GM19438 (cell line): Measurements from ENCODE around the gene CCDC33.
A peak's percentile ranks its signal among the peaks of the same experiment; 100 is the strongest.

Experiments used
- ATAC-seq: cut with Tn5 transposase; IDR thresholded peaks from one replicate; pipeline ENCODE4 v1.9.1; 2021; ENCODE audit warnings: low read depth; ENCODE audit not compliant: unreplicated experiment

CCDC33 gene

GRCh38 chr15:74305687-74306086 lies 69.6 kb downstream of the CCDC33 start:
- no peak for ATAC-seq

DNA sequence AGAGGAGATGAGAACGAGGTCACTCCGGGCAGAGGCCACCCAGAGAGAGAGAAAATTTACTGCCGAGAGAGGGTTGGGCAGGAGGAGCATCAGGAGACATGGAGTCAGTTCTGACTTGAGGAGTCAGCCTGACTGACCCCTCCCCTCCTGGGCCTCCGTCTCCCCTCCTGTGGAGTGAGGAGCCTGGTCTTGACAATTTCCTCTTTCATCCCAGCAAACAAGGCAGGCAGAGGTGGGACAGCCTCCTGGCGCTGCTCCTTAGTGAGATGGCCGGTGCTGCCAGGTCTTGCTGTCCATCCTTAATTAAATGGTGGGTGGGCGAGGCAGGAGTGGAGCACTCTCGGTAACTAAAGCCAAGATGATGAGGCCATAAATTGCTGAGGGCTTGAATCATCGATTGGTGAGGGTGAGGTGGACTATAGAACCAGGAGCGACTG lies 70.7 kb downstream of the CCDC33 start:
- no peak for ATAC-seq

DNA sequence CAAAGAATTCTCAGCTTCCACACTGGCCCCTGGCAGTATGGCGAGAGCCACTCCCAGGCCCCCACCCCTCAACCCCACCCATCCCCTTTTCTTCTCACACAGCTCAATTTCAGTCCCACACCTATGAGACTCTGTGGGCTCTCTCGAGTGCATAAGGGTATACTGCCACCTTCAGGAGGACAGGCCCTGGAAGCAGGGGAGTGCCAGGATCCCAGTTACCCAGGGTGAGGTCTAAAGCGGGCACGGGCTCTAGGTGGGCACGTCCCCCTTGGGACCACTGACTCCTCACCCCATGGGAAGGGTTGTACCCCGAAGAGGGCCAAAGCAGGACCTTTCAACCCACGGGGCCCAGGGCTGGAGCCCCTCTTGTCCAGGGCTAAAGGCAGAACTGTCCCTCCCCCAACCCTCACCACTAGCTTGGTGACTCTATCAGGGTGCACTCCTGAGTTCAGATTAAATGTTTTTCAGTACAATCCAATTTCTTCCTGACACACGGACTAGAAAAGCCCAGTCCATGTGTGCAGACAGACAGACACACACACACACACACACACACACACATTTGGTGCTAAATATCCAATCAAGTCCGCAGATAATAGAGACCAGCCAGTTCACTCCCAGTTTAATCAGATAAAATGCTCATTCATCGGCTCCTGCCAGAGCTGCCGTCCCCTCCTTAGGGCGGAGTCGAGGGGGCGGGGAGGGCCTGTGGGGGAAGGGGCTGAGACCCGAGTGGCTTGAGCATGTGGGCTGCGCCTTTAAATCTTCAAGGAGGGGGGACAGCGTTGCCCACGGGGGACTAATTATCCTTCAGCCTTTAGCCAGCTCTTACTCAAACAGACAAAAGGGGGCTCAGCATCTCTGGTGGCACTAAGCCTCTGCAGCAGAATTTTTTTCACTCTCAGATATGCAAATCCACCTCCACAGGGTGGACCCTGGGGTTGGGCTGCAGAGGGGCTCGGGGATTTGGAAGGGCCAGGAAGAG lies 72.0 kb downstream of the CCDC33 start:
- no peak for ATAC-seq

- no peak for ATAC-seq
Observed at GRCh38 chr15:74311734-74312444, 75.8 kb downstream of the CCDC33 start.

DNA sequence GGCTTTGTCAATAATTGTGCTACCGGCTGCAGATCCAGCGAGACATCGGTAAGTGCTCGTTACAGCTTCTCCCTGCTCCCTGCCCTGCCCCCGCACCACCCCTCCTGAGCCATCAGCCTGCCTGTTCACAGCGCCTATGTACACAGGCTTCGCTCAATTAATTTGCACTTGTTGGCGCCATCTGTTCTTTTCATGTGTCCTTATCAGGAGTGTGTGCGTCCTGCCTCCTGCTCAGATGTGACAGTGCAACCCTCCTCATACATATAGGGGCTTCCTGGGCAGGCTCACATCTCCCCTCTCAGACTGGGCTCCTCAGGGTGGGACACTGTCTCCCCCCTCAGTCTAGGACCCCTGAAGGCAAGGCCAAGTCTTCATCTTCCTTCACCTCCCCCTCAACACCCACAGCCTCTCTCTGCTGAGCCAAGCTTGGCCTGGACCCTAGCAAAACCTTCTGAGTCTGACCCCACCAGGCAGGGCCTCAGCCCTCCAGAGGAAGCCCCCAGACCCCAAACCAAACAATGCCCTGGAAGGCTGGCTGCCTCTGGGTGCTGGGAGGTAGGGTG lies 76.4 kb downstream of the CCDC33 start:
- no peak for ATAC-seq

- ATAC-seq, result no peak
Observed at GRCh38 chr15:74313889-74314288, 77.8 kb downstream of the CCDC33 start.

- no peak for ATAC-seq
Observed at GRCh38 chr15:74314795-74315438, 78.8 kb downstream of the CCDC33 start.

DNA sequence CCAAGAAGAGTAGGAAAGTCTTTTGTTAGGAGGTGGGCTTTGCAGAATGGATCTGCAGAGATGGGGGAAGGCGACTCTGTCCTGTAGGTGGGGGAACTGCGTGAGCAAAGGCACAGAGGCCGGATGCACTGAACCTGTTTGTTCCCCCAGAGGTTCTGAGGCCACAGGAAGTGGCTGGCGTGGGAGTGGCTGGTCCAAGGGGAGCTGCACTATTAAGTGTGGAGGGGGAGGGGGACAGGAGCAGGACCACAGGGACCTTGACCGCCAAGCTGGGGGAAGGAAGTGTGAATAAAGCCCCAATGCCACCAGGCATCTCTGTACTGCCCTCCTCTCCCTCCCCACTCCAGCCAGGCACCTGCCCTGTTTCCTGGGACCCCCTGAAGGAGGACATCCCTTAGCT lies 79.5 kb downstream of the CCDC33 start:
- ATAC-seq, result peak; percentile 80

GRCh38 chr15:74316141-74316540 lies 80.0 kb downstream of the CCDC33 start:
- no peak for ATAC-seq

DNA sequence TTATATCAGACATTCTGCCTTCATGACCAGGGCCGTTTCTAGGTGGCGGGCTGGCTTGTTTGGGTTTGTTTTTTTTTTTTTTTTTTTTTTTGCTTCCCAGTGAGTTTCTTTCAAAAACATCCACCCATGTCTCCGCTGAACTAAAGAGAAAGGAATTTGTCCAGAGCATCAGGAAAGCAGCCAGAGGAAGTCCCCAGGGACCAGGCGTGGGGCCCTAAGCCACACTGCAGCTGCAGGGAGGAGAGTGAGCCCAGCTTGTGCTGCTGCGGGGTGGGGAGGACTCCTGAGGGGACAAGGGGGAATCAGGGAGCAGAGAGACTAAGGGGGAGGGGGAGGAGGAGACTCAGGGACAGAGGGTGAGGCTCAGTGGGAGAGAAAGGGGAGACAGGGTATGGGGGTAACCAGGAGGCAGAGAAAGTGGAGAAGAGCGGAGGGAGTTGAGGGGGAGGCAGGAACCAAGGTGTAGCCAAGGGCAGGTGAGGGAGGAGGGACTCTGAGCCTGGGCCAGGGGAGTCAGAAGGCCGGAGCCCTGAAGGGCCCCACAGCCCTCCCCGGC lies 81.8 kb downstream of the CCDC33 start:
- ATAC-seq, result no peak

- no peak for ATAC-seq
Observed at GRCh38 chr15:74318376-74319137, 82.4 kb downstream of the CCDC33 start.

DNA sequence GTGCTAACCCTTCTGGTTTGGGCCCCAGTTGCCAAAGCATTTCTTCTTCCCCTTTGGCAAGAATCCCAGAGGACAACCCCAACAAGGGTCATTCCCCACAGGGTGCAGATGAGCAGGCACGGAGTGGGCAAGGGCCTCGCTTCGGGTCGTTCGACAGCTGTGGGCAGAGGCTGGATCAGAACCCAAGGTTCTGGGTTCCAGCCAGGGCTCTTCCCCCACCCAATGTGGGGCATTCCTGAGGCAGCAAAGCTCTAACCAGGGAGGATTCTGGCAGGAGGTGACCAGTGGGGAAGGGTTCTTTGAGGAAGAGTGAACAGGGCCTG lies 83.0 kb downstream of the CCDC33 start:
- ATAC-seq, result no peak

DNA sequence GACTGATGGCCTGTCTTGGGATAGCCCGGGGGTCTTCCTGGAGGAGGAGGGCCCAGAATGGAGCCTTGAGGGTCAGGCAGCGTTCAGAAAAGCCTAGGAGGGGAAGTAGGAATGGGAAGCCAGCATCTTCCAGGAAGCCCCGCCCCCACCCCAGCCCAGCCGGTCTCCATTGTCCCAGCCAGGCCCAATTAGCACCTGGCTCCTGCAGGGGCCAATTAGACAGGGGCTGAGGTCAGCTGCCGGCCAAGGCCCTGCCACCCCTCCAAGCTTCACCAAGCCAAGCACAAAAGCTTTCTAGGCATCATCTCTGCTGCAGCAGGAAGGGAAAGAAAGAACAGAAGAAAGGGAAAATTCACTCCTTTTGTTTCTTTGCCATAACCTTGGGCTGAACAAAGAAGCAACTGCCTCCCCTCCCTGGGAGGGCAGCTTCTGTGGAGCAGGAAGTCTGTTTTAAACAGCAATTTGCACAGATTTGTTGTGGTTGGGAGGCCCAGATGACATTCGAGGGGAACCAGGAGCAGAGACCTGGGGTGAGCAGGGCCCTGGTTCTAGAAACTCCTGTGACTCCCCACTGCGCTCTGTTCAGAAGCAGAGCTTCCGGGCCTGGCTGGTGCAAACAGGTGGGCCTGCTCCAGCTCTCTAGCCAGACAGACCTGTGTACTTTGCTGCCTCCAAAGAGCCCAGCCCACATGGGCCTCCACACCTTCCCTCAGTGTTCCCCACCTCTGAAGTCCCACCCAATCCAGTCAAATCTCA lies 83.6 kb downstream of the CCDC33 start:
- no peak for ATAC-seq

GRCh38 chr15:74320352-74321247 lies 84.5 kb downstream of the CCDC33 start:
- ATAC-seq, result no peak

DNA sequence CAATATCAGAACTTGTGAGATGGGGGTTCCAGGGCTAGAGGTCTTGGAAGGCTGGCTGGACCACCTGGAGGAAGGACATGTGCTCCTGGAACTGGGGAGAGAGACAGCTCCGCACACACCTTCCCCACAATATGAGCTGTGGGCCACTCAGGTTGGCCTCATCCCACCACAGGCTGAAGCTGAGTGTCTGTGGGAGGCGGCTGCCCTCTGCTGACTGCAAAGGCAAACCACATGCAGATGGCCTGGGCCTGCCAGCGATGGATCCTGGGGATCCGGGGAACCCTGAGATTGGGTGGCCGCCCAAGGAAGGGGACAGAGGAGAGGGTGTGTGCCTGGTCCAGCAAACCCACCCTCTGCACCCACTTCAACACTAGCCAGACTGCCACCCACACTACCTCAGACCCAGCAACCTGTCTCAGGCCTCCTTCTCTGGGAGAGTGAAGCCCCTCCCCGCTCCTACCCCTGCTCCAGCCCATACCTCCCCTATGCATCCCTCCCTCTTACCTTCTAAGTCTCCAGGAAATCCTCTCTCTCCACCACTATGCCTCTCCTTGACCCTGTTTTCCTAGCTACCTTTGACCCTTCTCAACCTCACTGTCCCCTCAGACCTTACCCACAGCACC lies 86.5 kb downstream of the CCDC33 start:
- no peak for ATAC-seq

DNA sequence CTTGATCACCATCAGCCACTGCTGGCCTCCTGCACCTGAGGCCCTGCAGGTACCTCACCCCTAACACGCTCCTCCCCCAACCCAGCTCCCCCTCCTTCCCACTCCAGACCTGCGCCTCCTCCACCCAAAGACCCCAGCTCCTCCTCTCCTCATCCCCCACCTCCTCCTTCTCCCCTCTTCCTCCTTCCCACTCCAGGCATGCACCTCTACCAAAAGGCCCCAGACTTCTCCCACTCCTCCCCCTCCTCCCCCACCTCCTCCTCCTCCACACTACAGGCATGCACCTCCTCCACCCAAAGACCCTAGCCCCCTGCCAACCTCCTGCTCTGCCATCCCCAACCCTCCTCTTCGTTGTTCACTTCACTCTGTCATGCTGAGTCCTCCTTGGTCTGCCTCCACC lies 88.6 kb downstream of the CCDC33 start:
- no peak for ATAC-seq

GRCh38 chr15:74326746-74327145 lies 90.6 kb downstream of the CCDC33 start:
- ATAC-seq, result no peak

DNA sequence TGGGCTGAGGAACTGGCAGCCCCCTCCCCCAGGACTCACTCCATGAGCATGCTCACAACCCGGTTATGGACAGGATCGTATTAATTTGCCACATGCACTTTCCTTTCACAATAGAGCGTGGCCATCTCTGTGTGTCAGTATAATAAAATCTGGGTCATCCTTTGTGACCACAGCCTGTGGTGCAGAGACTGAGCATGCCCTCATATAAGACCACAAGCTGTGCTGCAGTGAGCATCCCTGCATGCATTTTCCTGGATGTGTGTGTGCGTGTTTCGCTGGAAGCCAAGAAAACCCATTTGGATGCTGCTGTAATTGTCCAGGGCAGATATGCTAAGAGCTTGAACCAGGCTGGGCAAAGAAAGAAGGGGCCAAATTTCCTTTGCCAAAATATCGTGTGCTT lies 91.6 kb downstream of the CCDC33 start:
- ATAC-seq, result no peak
